GM18870 (cell line): ENCODE measurements around the gene PHACTR2.

Experiments used
- ATAC-seq: cut with Tn5 transposase; IDR thresholded peaks from one replicate; pipeline ENCODE4 v1.9.1; 2021; ENCODE audit warnings: moderate library complexity; ENCODE audit not compliant: unreplicated experiment

The PHACTR2 gene

DNA sequence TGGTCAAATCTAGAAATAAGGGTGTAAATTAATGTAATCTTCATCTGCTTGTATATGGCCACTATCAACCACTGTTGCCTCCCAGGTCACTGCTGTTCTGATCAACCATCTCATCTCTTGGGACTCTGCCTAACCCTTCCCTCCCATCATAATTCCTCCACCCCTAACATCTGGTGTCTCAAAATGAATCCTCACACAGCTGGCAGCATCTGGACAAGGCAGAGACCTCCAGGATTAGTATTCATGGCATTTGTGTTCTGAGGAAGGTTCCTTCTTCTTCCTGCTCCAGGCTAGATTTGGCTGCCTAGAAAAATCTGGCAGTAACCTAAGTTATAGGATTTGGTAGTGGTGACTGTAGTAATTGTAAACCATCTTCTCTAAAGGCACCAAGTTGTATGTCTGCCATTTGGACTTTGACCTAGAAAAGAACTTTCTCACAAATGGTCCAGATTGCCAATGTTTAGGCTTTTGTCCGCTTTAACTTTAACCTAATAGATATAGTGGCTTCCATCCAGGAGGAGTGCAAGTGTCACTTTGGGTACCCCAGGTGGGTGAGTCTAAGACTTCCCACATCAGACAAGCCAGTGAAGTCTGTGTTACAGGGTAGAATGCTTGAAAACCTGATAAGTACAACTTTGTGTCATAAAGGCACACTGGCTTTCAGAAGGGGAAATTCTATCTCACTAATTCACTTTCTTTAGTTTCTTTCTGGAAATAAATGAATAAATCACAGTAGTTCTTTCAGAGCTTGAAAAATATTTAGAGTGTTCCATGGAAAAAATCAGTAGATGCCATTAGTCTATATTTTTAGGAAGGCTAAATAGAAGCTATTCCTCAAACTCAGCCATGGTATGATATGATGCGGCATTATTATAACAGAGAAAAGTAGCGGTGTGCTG, 3.0 kb upstream of the PHACTR2 start:
- no peak for ATAC-seq

DNA sequence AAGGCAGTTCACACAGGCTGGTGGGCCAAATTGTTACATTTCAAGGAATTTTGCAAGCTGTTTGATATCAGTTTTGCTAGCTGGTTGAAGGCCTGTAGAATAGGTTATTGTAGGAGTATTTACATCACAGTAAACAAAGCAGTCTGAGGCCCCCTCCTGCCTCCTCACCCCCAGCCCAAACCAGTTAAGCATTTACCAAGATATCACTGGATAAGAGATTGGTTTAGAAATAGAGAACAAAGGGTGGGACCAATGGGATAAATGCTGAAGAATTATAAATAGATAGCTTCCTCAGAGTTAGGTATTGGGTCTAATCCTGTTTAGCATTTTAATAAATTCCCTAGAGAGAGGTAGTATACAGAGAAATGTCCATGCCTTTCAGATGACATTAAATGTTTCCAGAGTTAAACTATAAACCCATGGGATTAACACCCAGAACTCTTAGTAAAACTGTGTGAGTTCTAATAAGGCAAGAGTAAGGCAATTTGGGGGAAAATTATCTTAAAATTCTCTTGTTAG, 2.3 kb upstream of the PHACTR2 start:
- no peak for ATAC-seq

- ATAC-seq, result no peak
These were observed 1.8 kb upstream of the PHACTR2 start for GRCh38 chr6:143675946-143676345.

GRCh38 chr6:143676437-143677045, 1.2 kb upstream of the PHACTR2 start:
- ATAC-seq, result no peak

DNA sequence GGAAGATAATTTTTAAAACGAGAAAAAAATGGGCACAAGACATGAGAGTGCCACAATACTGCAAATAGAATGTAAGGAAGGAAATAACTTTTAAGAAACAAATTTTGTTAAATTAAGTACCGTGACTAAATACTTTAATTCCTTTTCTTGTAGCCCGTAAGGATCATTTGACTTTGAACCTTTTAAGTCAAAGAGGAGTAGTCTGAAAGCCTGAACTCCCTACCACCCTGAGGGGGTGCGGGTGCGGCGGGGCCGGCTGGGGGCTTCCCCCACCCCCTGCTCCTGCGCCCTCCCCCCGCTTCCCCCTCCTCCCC, 231 bp upstream of the PHACTR2 start:
- no peak for ATAC-seq

- no peak for ATAC-seq
These were observed 1.3 kb downstream of the PHACTR2 start for GRCh38 chr6:143679041-143679440.

GRCh38 chr6:143680141-143680540, 2.4 kb downstream of the PHACTR2 start:
- ATAC-seq, result no peak

- no peak for ATAC-seq
These were observed 5.0 kb downstream of the PHACTR2 start for GRCh38 chr6:143682805-143683204.

DNA sequence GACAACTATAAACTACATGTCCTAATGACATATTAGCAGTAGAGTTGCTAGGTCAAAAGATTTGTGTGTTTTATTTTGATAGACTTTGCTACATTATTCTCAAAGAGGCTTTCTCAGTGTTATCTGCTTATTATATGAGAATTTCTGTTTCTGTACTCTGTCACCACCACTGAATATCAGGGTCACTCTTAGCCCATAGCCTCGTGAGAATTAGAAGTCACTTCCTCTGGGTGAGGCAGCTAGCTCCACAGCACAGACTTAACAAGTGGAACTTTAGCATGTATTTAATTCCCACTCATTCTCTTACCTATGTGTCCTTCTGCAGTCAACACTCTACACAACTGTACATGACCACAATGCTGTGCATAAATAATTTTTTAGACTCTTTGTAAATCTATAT, 6.7 kb downstream of the PHACTR2 start:
- ATAC-seq, result no peak

DNA sequence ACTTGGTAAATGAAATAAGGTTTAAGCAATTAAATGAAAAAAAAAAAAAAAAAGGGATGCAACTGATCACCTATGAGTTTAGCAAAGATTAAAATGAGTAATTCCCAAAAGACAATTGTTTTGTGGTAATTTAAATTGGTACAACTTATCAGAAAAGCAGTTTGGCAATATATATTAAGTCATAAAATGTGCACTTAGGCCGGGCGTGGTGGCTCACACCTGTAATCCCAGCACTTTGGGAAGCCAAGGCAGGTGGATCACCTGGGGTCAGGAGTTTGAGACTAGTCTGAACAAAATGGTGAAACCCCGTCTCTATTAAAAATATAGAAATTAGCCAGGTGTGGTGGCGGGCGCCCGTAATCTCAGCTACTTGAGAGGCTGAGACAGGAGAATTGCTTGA, 7.9 kb downstream of the PHACTR2 start:
- no peak for ATAC-seq

DNA sequence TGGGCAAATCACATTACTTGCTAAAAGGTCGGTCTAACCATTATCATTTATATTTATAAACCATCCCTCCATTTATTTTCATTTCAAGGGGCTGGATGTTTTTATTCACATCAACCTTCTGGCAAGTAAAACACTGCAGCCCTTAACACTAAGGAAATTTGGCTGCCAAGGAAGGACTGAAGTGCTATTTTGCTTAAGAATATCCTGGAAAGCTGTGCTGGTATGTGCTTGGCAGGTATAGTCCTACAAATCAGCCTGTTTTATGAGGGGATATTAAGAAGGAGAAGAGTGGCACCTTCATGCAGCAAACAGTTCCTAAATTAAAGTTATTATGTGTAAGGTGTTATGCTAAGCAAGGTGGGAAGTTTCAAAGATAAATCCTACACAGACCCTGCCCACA, 9.8 kb downstream of the PHACTR2 start:
- ATAC-seq, result no peak

- ATAC-seq, result no peak
These were observed 10.9 kb downstream of the PHACTR2 start for GRCh38 chr6:143688681-143689080.

GRCh38 chr6:143689852-143690251, 12.1 kb downstream of the PHACTR2 start:
- ATAC-seq, result no peak

DNA sequence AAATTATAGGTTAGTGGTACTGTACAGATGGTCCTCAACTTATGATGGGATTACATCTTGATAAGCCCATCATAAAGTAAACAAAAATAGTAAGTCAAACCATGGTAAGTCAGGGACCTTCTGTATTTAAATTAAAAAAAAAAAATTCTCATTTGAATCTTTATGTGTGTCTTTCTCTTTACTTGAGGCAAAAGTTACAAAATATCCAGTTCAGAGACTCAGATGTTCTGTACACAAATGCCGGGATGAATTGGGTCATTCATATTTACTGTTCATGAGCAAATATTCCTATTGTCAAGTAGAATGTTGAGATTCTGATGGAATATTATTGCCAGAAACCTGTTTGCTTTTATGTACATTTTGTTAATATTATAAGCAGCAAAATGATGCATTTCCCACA, 13.4 kb downstream of the PHACTR2 start:
- no peak for ATAC-seq

GRCh38 chr6:143691900-143692636, 14.3 kb downstream of the PHACTR2 start:
- no peak for ATAC-seq

DNA sequence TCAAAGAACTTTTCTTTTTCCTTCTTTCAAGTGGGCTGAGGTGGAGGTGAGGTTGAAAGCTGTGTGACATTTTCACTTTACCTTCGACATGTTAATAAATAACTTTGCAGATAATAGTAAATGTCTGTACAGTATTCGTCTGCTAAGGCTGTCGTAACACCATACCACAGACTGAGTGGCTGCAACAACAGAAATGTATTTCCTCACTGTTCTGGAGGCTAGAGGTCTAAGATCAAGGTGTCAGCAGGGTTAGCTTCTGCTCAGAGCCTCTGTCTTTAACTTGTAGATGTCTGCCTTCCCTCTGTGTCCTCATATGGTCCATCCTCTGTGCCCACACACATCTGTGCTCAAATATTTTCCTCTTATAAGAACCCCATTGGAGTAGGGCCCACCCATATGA, 14.9 kb downstream of the PHACTR2 start:
- ATAC-seq, result no peak

DNA sequence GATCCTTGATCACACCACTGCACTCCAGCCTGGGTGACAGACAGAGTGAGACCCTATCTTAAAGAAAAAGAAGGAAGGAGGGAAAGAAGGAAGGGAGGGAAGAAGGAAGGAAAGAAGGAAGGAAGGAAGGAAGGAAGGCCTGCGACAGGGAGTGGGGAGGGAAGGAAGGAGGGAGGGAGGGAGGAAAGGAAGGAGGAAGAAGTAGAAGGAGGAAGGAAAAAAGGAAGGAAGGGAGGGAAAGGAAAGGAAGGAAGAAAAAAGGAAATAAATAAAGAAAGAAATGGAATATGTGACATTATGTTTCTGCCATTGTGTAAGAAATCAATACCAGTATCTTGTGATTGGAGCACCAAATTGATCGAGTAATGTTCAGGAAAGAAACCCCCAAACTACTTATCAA, 16.2 kb downstream of the PHACTR2 start:
- ATAC-seq, result no peak

DNA sequence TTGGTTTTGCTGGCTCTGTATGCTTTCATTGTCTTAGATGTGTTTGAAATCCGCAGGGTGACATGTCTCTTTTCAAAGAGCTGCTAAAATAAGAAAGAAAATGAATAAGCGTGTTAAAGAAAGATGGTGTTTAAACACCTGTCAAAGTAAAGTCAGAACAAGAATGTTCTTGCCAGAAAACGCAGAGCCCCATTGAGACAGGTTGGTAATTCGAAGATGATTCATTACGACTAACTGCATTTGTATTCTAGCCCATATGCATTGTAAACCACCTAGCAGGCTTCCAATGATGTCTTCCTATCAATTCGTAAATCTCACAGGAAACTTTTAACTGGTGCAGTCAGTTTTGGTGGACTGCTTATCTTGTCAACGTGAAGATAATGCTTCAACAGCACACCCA, 16.8 kb downstream of the PHACTR2 start:
- no peak for ATAC-seq

- ATAC-seq, result no peak
These were observed 17.6 kb downstream of the PHACTR2 start for GRCh38 chr6:143695130-143695968.

DNA sequence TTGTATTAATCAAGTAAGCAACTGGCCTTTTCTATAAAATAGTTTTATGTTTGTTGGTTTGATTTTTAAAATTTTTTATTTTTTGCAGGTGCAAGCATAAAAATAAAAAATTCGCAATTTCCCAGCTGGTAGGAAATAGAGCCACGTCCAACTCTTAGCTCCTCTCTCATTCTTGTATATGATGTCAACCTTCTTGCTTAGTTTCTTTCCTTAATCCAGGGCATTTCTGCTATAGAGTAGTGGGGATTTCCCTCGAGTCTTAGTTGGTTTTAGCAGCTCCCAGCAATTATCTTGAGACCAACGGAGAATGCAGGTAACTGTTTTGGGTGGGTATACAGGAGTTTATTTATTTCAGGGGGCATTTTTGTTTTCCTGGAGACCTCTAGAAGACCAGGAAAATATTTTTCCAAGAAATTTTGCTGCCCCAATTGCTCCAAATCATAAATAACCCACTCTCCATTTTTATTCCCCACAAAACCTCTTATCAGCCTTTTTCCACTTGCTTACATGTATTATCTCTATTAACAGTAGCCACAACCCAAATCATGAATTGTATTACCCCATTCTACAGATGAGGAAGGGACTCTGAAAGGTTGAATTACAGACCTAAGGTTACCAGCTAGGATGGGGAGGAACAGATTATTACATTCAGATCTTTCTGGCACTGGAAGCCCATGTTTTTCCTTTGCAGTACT, 18.4 kb downstream of the PHACTR2 start:
- ATAC-seq, result no peak
